GF-D8 (cell line): ENCODE results near the gene LRMDA.

Source experiments
- DNase-seq: peaks from one replicate; lab custom pipeline; 2025; lab: John Stamatoyannopoulos, UW

LRMDA gene

GRCh38 chr10:75449382-75450074 lies 18.1 kb downstream of the LRMDA start:
- no peak for DNase-seq

GRCh38 chr10:75450075-75450445 lies 18.6 kb downstream of the LRMDA start:
- DNase-seq = no peak

- no peak for DNase-seq
Measured at GRCh38 chr10:75450644-75451640, 19.5 kb downstream of the LRMDA start.

GRCh38 chr10:75451831-75452230 lies 20.4 kb downstream of the LRMDA start:
- DNase-seq = no peak

- no peak for DNase-seq
Measured at GRCh38 chr10:75452997-75453396, 21.6 kb downstream of the LRMDA start.

GRCh38 chr10:75456122-75456521 lies 24.7 kb downstream of the LRMDA start:
- DNase-seq = no peak

- no peak for DNase-seq
Measured at GRCh38 chr10:75460059-75460458, 28.6 kb downstream of the LRMDA start.

GRCh38 chr10:75461672-75462649 lies 30.5 kb downstream of the LRMDA start:
- no peak for DNase-seq

GRCh38 chr10:75462865-75463264 lies 31.4 kb downstream of the LRMDA start:
- no peak for DNase-seq

GRCh38 chr10:75464478-75465449 lies 33.3 kb downstream of the LRMDA start:
- DNase-seq = no peak

- DNase-seq = no peak
Measured at GRCh38 chr10:75465450-75465827, 34.0 kb downstream of the LRMDA start.

GRCh38 chr10:75466001-75466400 lies 34.6 kb downstream of the LRMDA start:
- no peak for DNase-seq

GRCh38 chr10:75466886-75467285 lies 35.5 kb downstream of the LRMDA start:
- no peak for DNase-seq

GRCh38 chr10:75468612-75469005 lies 37.2 kb downstream of the LRMDA start:
- peak; percentile 38 for DNase-seq

- DNase-seq = peak; percentile 89
Measured at GRCh38 chr10:75469006-75469616, 37.7 kb downstream of the LRMDA start.

GRCh38 chr10:75470901-75471300 lies 39.5 kb downstream of the LRMDA start:
- no peak for DNase-seq

- DNase-seq = no peak
Measured at GRCh38 chr10:75472685-75473084, 41.3 kb downstream of the LRMDA start.

GRCh38 chr10:75474106-75474505 lies 42.7 kb downstream of the LRMDA start:
- DNase-seq = no peak

- DNase-seq = no peak
Measured at GRCh38 chr10:75475460-75476182, 44.2 kb downstream of the LRMDA start.

GRCh38 chr10:75476569-75476968 lies 45.1 kb downstream of the LRMDA start:
- no peak for DNase-seq
